ENCODE data around the gene ATN1.

ATN1 gene

DNA sequence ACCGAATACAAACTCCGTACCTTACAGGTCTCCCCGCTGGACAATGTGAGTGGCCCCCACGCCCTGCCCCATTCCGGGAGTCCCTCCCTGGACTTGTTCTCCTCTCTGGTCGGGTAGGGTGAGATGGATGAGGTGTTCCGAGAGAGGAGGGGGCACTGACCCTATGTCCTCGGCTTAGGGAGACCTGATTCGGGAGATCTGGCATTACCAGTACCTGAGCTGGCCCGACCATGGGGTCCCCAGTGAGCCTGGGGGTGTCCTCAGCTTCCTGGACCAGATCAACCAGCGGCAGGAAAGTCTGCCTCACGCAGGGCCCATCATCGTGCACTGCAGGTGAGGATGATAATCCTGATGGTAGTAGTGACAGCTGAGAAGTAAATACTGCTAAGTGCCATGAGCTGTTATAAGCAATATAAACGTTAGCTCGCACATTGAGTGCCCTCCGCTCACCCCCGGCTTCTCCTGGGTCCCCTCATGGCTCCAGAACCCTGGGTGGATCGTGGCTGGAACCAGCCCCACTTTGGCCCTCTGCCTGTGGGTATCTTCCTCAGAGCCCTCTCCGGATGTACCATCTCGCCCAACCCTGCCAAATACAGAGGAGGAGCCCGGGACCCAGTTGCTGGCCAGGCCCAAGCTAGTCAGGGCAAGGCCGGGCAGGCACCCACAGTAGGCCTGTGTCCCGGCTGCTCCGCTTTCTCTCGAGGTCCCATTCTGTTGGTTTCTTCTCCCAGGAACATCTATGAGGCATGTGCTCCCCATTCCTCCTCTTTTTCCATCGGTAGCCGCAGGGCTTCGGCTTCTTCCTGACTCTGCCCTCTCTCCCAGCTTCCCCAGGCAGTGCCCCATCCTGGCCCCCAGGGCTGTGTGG lies 30.2 kb downstream of the ATN1 start:
- DNase-seq (ENCODE audit: low read depth in 2 of 2) = no peak

DNA sequence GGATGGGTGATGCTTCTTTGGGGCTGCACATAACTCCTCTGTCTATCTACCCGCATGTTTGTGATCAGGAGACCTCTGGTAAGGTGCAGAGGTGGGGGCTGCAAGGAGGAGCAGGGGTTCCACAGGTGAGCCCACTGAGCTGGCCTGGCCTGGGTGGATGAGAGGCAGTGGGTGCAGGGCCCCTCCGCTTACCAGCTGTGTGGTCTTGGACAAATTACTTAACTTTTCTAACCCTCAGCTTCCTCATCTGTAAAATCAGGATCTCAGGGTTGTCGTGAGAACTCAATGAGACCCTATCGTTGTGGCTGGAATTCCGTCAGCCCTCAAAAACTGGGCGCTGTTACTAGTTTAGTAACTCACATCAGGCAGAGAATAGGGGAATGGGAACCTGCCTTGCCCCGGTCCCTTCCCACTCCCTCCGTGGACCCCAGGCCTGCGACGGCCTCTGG lies 30.9 kb downstream of the ATN1 start:
- DNase-seq (ENCODE audit: low read depth in 2 of 2) = no peak

DNA sequence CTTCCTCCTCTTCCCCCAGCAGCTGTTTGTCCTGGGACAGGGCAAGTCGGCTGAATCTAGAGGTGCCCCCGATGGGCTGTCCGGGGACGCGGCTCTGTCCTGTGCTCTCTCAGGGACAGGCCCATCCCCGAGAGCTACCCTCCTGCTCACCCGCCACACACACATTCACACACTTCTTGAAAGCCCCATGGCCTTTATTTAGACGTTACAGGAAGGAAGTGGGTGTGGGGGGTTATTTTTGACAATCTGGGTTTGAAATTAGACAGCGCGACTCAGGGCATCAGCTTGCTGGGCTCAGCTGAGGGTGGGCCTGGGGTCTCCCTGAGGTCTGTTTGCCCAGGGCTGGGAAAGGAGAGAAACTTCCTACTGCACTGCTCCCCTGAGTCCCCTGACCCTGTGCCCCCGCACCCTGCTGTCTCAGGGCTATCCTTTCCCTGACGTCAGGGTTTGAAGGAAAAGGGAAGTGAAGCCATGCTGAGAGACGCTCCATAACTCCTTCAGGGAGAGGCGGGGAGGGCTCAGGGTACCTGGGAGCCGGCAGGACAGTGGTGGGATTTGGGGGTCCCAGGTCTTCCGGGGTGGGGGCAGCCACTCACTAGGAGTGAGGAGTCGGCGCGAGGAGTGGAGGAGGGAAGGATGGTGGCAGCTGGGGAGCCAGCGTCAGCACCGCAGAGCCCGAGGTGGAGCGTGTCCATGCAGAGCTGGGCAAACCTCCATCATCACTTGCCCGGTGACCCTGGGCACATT lies 31.5 kb downstream of the ATN1 start:
- no peak for DNase-seq (ENCODE audit: low read depth in 2 of 2)

DNA sequence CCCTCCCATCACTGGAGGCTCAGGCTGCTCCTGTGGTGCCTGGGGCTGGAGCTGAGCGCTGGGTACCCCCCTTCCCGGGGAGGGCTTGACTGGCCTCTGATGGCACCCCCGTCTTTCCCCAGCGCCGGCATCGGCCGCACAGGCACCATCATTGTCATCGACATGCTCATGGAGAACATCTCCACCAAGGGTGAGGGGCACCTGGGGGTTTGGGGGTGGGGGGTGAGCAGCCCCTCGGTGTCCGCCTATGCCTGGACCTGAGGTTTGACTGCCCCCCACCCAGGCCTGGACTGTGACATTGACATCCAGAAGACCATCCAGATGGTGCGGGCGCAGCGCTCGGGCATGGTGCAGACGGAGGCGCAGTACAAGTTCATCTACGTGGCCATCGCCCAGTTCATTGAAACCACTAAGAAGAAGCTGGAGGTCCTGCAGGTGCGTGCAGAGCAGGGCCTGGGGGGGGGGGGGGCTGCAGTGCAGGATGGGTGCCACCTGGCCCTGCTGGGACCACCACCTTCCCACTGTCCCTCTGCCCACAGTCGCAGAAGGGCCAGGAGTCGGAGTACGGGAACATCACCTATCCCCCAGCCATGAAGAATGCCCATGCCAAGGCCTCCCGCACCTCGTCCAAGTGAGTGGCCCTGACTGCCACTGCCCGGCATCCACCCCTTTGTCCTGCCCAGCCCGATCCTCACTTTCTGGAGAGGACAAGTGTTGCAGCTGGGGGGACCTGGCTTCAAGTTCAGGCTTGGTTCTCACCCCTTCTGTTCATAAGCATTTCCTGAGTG lies 32.2 kb downstream of the ATN1 start:
- DNase-seq (ENCODE audit: low read depth in 2 of 2) = no peak

GRCh38 chr12:6960593-6961277 lies 33.0 kb downstream of the ATN1 start:
- DNase-seq (ENCODE audit: low read depth in 2 of 2) = no peak

- DNase-seq (ENCODE audit: low read depth in 2 of 2) = peak; percentile 86 to 94
Observed at GRCh38 chr12:6961278-6961694, 33.5 kb downstream of the ATN1 start.

DNA sequence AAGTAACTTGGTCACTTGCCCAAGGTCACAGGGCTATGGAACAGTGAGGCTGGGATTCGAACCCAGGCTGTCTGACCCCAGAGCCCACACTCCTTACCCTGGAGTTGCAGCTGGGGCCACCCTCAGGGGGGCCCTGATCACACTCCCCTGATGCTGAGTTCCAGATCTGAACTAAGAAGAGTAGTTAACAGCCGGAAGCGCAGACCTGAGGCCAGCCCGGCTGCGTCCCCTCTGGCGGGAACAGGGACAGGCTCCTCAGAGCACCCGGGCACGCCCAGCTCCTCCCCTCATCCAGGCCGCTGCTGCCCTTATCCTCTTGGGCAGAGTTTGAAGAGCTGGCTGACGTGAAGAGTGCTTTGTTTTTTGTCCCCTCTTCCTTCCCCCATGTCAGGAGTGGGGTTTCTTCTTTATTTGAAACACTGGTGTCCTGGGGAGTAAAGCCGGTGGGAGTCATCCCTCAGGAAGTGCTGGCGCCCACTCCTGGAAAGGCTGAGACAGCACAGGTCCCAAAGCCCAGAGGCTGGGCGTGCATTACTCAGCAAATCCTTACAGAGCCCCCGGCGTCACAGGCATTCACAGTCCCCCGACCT lies 34.0 kb downstream of the ATN1 start:
- no peak for DNase-seq (ENCODE audit: low read depth in 2 of 2)

GRCh38 chr12:6962285-6963015 lies 34.7 kb downstream of the ATN1 start:
- no peak for DNase-seq (ENCODE audit: low read depth in 2 of 2)

- no peak for DNase-seq (ENCODE audit: low read depth in 2 of 2)
Observed at GRCh38 chr12:6963016-6963731, 35.4 kb downstream of the ATN1 start.

DNA sequence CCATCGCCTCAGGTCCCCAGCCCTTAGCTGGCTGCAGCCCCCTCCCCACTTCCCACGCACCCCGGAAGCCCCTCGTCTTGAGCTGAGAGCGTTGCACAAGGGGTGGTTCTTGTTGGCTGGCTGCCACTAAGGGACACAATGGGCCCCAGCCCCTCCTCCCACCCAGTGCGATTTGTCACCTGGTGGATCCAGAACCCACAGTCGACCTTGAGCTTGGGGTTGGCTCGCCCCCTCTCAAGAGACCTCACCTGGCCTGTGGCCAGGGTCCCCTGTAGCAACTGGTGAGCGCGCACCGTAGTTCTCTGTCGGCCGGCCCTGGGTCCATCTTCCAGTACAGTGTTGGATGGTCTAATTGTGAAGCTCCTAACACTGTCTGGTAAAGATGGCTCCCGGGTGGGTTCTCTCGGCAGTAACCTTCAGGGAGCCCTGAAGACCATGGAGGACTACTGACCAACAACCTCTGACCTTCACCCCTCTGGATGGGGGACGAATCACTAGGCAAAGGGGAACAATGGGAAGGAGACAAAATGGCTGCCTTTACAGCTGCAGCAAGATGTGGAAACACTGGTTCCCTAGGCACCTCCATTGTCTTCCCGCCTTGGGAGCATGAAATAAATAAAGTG lies 36.1 kb downstream of the ATN1 start:
- no peak for DNase-seq (ENCODE audit: low read depth in 2 of 2)

GRCh38 chr12:6964605-6965025 lies 36.9 kb downstream of the ATN1 start:
- no peak for DNase-seq (ENCODE audit: low read depth in 2 of 2)

DNA sequence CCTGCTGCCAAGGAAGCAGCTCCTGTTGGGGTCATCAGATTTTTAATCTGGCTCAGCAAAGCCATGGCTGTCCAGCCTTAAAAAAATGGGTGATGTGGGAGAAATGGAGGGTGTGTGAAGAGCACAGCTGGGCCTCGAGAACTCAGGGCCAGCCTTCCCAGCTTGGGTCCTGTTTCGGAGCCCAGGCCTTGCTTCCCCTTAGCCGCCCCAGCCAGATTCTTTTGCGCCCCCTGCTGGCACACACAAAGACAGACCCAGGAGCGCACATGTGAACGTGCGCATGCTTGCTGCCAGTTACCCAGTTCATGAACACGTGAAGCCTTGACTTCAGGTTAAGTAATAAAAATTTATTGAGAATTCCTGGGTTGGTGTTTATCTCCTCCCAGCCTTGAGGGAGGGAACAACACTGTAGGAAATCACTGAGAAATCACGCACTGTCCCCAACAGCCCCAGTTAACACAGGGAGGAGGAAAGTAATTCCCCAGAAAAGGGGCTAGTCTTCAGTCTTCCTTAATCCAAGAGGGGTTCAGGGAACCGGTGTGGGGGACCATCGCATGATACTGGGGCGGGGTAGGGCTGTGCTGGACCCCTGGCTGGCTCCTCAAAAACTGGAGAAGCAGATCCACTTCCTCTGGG lies 37.4 kb downstream of the ATN1 start:
- peak; percentile 81 to 84 for DNase-seq (ENCODE audit: low read depth in 2 of 2)

- no peak for DNase-seq (ENCODE audit: low read depth in 2 of 2)
Observed at GRCh38 chr12:6965714-6966113, 38.0 kb downstream of the ATN1 start.

- no peak for DNase-seq (ENCODE audit: low read depth in 2 of 2)
Observed at GRCh38 chr12:6966351-6966750, 38.6 kb downstream of the ATN1 start.

DNA sequence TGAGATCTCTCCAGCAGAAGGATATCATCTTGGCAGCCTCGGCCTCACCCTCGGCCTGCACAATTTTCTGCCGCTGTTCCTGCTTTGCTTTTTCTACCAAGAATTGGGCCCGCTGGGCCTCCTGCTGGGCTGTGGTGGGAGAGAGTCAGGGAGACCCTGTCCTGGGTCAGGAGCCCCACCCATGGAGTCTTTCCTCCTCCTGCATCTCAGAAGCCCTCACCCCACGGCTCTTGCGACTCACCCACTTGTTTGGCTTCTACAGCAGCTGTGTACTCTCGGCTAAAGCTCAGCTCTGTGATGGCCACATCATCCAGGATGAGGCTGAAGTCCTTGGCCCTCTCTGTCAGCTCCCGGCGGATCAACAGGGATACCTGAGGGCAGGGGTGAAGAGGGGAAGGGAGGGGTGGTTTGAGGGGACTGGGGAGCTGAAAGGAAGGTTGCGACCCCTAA lies 39.9 kb downstream of the ATN1 start:
- no peak for DNase-seq (ENCODE audit: low read depth in 2 of 2)

DNA sequence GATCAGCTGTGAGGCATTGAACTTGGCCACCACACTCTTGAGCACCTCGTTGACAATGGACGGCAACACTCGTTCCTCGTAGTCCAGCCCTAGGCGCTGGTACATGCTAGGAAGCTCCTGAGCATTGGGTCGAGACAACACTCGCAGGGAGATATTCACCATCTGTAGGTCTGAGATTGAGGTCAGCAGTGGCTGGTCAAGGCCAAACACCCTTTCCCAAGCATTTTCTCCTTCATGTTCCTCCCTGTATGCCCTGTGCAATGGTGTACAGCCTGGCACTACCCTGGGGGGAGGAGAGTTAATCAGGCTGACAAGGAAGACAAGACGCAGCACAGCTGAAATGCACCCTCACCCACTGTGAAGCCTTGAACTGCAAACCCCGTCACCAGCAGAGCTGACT lies 40.7 kb downstream of the ATN1 start:
- DNase-seq (ENCODE audit: low read depth in 2 of 2) = no peak

- DNase-seq (ENCODE audit: low read depth in 2 of 2) = no peak
Observed at GRCh38 chr12:6970096-6970527, 42.4 kb downstream of the ATN1 start.

DNA sequence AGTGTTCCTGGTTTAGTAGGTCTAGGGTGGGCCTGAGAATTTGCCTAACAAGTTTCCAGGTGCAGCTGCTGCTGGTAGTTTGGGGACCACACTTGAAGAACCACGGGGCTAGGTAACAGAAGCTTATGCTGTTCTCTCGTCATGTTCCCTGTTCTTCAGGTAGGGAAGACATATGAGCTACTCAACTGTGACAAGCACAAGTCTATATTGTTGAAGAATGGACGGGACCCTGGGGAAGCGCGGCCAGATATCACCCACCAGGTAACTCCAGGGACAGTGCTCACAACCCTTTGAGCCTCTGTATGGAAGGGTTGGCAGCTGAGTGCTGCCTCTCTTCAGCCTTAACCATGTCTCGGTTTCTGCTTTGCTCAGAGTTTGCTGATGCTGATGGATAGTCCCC lies 46.4 kb downstream of the ATN1 start:
- DNase-seq (ENCODE audit: low read depth in 2 of 2) = no peak
